Heart left ventricle (tissue), 13 donors: ENCODE measurements around the gene KIF2B.

Experiments used
- POLR2A ChIP-seq, 2 donors: fragments of 450-650 bp; IDR thresholded peaks; one replicate each; pipeline ENCODE4 v1.6.1; 2017; ENCODE audit warnings: antibody characterized with exemption in 2 of 2, mild to moderate bottlenecking in 2 of 2, moderate library complexity in 2 of 2
- TF ChIP-seq, protein P1 (sequence below), 12 donors: fragments of 200-600 bp; sonication (generic) in 4 of 12; IDR thresholded peaks; one replicate each; pipeline versions ENCODE4 v1.5.0 to v1.8.0; 2018 to 2022; ENCODE audit warnings: antibody characterized with exemption in 12 of 12, mild to moderate bottlenecking in 5 of 12
- donor health status: ischemic (EF 13 %, LVEDD 7.1; RV severe dilation, severe dysfunction).
- donor health status: DM: no; HTN: yes; CAD: no.
- donor health status: DM: no; HTN: no; CAD: no.
- donor health status: ischemic (EF 25% LVEDD 6.9; RV normal size, moderate dysfunction).
- donor health status: ischemic (EF 25% LVEDD 5.7; RV mildly dilated, moderate dysfunction).
- donor health status: ischemic (EF 35%, LVEDD 5.7; RV mildly dilated, moderate dysfunction).
- donor health status: nonischemic (EF 11% LVEDD 7.7; RV severe dilation, severe dysfunction).
- donor health status: DM: yes; HTN: yes; CAD: no.
- donor health status: PGD.
- donor health status: ischemic (EF 29% LVEDD 5.4; RV normal size, mild dysfunction).
- donor health status: nonischemic (EF 23%, LVEDD 6.1; RV moderate dilation, normal function).

DNA sequence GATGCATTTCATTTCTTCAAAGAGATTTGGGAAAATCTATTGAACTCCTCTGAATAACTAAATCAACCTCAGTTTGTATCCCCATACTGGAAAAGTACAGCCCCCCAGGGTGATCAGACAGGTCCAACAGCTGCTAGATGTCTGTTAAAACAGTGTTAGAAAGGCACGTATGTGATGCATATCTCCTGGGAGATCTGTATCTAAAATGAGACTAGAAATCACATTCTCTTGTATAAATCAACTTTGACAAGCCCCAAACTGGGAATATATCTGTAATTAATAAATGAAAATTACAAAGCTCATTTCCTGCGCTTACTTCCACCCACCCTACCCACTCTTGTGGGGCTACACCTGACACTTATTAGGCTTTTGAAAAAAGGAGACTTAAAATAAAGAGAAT is 3.8 kb upstream of the KIF2B start:
- TF ChIP-seq, protein P1, sequence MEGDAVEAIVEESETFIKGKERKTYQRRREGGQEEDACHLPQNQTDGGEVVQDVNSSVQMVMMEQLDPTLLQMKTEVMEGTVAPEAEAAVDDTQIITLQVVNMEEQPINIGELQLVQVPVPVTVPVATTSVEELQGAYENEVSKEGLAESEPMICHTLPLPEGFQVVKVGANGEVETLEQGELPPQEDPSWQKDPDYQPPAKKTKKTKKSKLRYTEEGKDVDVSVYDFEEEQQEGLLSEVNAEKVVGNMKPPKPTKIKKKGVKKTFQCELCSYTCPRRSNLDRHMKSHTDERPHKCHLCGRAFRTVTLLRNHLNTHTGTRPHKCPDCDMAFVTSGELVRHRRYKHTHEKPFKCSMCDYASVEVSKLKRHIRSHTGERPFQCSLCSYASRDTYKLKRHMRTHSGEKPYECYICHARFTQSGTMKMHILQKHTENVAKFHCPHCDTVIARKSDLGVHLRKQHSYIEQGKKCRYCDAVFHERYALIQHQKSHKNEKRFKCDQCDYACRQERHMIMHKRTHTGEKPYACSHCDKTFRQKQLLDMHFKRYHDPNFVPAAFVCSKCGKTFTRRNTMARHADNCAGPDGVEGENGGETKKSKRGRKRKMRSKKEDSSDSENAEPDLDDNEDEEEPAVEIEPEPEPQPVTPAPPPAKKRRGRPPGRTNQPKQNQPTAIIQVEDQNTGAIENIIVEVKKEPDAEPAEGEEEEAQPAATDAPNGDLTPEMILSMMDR (IDR thresholded peaks at IDR 0.05), result no peak
- TF ChIP-seq POLR2A (IDR thresholded peaks at IDR 0.05), result no peak
